ENCODE results near the gene STXBP2. TPM values are rescaled to one million over a fixed set of nuclear protein-coding genes. Genes with fewer than 3 reads are reported as not detected.

The STXBP2 gene
- total and polyA plus RNA-seq, 4 donors, result 25.9 to 32.7 (median 27.2) TPM

DNA sequence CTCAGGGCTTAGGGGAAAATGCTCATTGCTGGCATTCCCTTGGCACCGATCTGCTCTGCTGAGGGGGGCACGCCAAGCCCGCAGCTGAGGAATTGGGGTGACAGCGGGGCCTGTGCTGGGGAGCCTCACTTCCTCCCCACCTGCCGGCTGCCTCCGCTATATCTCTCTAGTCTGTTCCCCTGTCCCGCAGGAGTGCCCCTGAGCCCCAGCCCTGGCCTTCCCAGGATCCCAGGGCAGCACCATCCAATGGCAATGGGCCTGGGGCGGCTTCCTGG is 9.5 kb downstream of the STXBP2 start:
- Histone ChIP-seq H3K9ac (ENCODE audit: low read depth in 1 of 2, low read length in 2 of 2) (no peak overlapping the region), H3K9me3 (ENCODE audit: control insufficient read depth in 4 of 4, low read length in 3 of 4) (no peaks in the 10 kb centered on the region), H3K27me3 (ENCODE audit: control insufficient read depth in 4 of 4, insufficient read depth in 4 of 4, low read length in 3 of 4) (no peaks in the 10 kb centered on the region), H3K4me3 (ENCODE audit: low read depth in 1 of 3, low read length in 3 of 3) (no peak overlapping the region), H3K27ac (ENCODE audit: low read depth in 1 of 2, low read length in 2 of 2) (no peak overlapping the region), H3K4me1 (ENCODE audit: control insufficient read depth in 4 of 4, insufficient read depth in 4 of 4, low read length in 3 of 4) (peaks cover 0 to 5% (median 0%) of the 10 kb centered on the region in 4 donors), H3K36me3 (ENCODE audit: control insufficient read depth in 4 of 4, insufficient read depth in 3 of 4, low read depth in 1 of 4, low read length in 3 of 4) (peaks cover 0 to 3% (median 0%) of the 10 kb centered on the region in 4 donors)
- no peak for DNase-seq (ENCODE audit: low spot score)
- 93% methylated on average over 8 of the region's 8 CpGs for WGBS
- TF ChIP-seq RXRA (IDR thresholded peaks at IDR 0.05) (no peak), EGR1 (IDR thresholded peaks at IDR 0.05; ENCODE audit: low read depth in 2 of 2) (no peak), JUND (IDR thresholded peaks at IDR 0.05) (no peak), RAD21 (IDR thresholded peaks at IDR 0.05) (no peak), HNF4A (conservative IDR thresholded peaks at IDR 0.05) (no peak), GABPA (IDR thresholded peaks at IDR 0.05 in 1 of 2, conservative IDR thresholded peaks at IDR 0.05 in 1 of 2) (no peak), FOXA1 (IDR thresholded peaks at IDR 0.05) (no peak), YY1 (IDR thresholded peaks at IDR 0.05) (no peak), FOXA2 (IDR thresholded peaks at IDR 0.05) (no peak)
- TF ChIP-seq, protein P1, sequence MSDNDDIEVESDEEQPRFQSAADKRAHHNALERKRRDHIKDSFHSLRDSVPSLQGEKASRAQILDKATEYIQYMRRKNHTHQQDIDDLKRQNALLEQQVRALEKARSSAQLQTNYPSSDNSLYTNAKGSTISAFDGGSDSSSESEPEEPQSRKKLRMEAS (IDR thresholded peaks at IDR 0.05), result no peak
- TF ChIP-seq, protein P2, sequence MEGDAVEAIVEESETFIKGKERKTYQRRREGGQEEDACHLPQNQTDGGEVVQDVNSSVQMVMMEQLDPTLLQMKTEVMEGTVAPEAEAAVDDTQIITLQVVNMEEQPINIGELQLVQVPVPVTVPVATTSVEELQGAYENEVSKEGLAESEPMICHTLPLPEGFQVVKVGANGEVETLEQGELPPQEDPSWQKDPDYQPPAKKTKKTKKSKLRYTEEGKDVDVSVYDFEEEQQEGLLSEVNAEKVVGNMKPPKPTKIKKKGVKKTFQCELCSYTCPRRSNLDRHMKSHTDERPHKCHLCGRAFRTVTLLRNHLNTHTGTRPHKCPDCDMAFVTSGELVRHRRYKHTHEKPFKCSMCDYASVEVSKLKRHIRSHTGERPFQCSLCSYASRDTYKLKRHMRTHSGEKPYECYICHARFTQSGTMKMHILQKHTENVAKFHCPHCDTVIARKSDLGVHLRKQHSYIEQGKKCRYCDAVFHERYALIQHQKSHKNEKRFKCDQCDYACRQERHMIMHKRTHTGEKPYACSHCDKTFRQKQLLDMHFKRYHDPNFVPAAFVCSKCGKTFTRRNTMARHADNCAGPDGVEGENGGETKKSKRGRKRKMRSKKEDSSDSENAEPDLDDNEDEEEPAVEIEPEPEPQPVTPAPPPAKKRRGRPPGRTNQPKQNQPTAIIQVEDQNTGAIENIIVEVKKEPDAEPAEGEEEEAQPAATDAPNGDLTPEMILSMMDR (IDR thresholded peaks at IDR 0.05; ENCODE audit: low read depth, low read length, missing input control), result no peak
- TF ChIP-seq, protein P3, sequence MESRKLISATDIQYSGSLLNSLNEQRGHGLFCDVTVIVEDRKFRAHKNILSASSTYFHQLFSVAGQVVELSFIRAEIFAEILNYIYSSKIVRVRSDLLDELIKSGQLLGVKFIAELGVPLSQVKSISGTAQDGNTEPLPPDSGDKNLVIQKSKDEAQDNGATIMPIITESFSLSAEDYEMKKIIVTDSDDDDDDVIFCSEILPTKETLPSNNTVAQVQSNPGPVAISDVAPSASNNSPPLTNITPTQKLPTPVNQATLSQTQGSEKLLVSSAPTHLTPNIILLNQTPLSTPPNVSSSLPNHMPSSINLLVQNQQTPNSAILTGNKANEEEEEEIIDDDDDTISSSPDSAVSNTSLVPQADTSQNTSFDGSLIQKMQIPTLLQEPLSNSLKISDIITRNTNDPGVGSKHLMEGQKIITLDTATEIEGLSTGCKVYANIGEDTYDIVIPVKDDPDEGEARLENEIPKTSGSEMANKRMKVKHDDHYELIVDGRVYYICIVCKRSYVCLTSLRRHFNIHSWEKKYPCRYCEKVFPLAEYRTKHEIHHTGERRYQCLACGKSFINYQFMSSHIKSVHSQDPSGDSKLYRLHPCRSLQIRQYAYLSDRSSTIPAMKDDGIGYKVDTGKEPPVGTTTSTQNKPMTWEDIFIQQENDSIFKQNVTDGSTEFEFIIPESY (IDR thresholded peaks at IDR 0.05), result no peak
- TF ChIP-seq, protein P4, sequence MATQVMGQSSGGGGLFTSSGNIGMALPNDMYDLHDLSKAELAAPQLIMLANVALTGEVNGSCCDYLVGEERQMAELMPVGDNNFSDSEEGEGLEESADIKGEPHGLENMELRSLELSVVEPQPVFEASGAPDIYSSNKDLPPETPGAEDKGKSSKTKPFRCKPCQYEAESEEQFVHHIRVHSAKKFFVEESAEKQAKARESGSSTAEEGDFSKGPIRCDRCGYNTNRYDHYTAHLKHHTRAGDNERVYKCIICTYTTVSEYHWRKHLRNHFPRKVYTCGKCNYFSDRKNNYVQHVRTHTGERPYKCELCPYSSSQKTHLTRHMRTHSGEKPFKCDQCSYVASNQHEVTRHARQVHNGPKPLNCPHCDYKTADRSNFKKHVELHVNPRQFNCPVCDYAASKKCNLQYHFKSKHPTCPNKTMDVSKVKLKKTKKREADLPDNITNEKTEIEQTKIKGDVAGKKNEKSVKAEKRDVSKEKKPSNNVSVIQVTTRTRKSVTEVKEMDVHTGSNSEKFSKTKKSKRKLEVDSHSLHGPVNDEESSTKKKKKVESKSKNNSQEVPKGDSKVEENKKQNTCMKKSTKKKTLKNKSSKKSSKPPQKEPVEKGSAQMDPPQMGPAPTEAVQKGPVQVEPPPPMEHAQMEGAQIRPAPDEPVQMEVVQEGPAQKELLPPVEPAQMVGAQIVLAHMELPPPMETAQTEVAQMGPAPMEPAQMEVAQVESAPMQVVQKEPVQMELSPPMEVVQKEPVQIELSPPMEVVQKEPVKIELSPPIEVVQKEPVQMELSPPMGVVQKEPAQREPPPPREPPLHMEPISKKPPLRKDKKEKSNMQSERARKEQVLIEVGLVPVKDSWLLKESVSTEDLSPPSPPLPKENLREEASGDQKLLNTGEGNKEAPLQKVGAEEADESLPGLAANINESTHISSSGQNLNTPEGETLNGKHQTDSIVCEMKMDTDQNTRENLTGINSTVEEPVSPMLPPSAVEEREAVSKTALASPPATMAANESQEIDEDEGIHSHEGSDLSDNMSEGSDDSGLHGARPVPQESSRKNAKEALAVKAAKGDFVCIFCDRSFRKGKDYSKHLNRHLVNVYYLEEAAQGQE (IDR thresholded peaks at IDR 0.05), result no peak
- TF ChIP-seq, protein P5, sequence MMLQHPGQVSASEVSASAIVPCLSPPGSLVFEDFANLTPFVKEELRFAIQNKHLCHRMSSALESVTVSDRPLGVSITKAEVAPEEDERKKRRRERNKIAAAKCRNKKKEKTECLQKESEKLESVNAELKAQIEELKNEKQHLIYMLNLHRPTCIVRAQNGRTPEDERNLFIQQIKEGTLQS (IDR thresholded peaks at IDR 0.05), result no peak

DNA sequence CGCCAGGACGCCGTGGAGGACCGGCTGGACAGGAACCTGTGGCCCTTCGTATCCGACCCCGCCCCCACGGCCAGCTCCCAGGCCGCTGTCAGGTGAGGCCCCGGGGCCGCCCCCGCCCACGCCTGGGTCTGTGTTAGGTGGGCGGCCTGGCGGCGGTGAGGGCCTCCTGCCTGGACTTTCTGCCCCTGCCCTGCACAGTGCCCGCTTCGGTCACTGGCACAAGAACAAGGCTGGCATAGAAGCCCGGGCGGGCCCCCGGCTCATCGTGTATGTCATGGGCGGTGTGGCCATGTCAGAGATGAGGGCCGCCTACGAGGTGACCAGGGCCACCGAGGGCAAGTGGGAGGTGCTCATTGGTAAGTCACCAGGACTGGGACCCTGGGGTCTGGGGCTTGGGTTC is 10.2 kb downstream of the STXBP2 start:
- Histone ChIP-seq H3K36me3 (ENCODE audit: control insufficient read depth in 4 of 4, insufficient read depth in 3 of 4, low read depth in 1 of 4, low read length in 3 of 4) (peaks cover 0 to 3% (median 0%) of the 10 kb centered on the region in 4 donors), H3K9ac (ENCODE audit: low read depth in 1 of 2, low read length in 2 of 2) (no peak overlapping the region), H3K27me3 (ENCODE audit: control insufficient read depth in 4 of 4, insufficient read depth in 4 of 4, low read length in 3 of 4) (no peaks in the 10 kb centered on the region), H3K4me1 (ENCODE audit: control insufficient read depth in 4 of 4, insufficient read depth in 4 of 4, low read length in 3 of 4) (peaks cover 0 to 5% (median under 1%) of the 10 kb centered on the region in 4 donors), H3K9me3 (ENCODE audit: control insufficient read depth in 4 of 4, low read length in 3 of 4) (no peaks in the 10 kb centered on the region), H3K27ac (ENCODE audit: low read depth in 1 of 2, low read length in 2 of 2) (no peak overlapping the region), H3K4me3 (ENCODE audit: low read depth in 1 of 3, low read length in 3 of 3) (no peak overlapping the region)
- WGBS, result 93% methylated on average over 26 of the region's 26 CpGs
- no peak for DNase-seq (ENCODE audit: low spot score)
- TF ChIP-seq YY1 (IDR thresholded peaks at IDR 0.05), result no peak
- TF ChIP-seq GABPA (IDR thresholded peaks at IDR 0.05 in 1 of 2, conservative IDR thresholded peaks at IDR 0.05 in 1 of 2), result no peak
- no peak for TF ChIP-seq RXRA (IDR thresholded peaks at IDR 0.05)
- TF ChIP-seq, protein P1 (IDR thresholded peaks at IDR 0.05), result no peak
- TF ChIP-seq, protein P2 (IDR thresholded peaks at IDR 0.05; ENCODE audit: low read depth, low read length, missing input control), result no peak
- TF ChIP-seq, protein P4 (IDR thresholded peaks at IDR 0.05), result no peak
- TF ChIP-seq RAD21 (IDR thresholded peaks at IDR 0.05), result no peak
- TF ChIP-seq SP1 (IDR thresholded peaks at IDR 0.05), result no peak
